ENCODE data around the gene ELOF1.
"Not testable (repeated sequence)": the region's sequence is repeated elsewhere in the genome, so short reads cannot be mapped to it uniquely, and the experiment has no call there.

Gene ELOF1

DNA sequence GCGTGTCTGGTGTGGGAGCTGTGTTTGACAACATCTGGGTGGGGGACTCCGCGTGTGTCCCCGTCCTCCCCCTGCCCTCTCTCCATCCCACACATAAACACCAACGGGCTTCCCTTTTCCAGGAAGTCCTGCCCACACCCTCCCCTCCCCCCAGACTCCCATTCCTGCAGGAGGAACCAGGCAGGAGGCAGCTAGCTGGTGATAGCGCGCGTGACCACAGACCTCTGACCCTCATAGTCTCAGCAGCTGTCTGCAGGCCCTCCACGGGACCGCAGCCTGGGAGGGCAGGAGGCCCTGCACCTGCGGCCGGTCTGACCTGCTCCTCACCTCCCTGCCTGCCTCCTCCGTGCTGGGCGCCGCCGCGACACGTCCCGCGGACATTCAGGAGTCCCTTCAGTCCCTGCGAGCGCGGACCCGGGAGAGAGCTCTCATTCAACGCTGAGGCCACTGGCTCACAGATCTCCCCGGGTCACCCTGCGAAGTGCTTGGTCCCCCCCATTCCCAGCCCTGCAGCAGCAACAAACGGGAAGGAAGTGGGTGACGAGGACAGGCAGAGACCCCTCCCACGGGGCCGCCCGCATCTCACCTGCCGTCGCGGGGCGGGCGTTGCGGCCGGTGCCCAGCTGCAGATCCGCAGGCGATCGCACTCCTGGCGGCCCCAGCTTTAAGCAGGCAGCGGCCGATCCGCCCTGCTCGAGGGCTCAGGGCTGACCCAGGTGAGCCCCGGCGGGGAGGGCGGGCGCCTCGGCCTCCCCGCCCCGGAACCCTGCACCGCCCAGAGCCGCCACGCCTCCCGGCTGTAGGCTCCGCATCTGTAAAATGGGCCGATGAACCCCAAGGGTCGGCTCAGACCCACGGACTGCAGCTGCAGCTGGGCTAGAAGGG lies 19.5 kb upstream of the ELOF1 start:
- no peak overlapping the region for H3K4me3 ChIP-seq (ENCODE audit: low read depth, low read length)
- DNase-seq (ENCODE audit: low read depth), result no peak
- TF ChIP-seq, protein P1, sequence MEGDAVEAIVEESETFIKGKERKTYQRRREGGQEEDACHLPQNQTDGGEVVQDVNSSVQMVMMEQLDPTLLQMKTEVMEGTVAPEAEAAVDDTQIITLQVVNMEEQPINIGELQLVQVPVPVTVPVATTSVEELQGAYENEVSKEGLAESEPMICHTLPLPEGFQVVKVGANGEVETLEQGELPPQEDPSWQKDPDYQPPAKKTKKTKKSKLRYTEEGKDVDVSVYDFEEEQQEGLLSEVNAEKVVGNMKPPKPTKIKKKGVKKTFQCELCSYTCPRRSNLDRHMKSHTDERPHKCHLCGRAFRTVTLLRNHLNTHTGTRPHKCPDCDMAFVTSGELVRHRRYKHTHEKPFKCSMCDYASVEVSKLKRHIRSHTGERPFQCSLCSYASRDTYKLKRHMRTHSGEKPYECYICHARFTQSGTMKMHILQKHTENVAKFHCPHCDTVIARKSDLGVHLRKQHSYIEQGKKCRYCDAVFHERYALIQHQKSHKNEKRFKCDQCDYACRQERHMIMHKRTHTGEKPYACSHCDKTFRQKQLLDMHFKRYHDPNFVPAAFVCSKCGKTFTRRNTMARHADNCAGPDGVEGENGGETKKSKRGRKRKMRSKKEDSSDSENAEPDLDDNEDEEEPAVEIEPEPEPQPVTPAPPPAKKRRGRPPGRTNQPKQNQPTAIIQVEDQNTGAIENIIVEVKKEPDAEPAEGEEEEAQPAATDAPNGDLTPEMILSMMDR (IDR thresholded peaks at IDR 0.05; ENCODE audit: control insufficient read depth, extremely low read depth, insufficient read depth), result no peak

DNA sequence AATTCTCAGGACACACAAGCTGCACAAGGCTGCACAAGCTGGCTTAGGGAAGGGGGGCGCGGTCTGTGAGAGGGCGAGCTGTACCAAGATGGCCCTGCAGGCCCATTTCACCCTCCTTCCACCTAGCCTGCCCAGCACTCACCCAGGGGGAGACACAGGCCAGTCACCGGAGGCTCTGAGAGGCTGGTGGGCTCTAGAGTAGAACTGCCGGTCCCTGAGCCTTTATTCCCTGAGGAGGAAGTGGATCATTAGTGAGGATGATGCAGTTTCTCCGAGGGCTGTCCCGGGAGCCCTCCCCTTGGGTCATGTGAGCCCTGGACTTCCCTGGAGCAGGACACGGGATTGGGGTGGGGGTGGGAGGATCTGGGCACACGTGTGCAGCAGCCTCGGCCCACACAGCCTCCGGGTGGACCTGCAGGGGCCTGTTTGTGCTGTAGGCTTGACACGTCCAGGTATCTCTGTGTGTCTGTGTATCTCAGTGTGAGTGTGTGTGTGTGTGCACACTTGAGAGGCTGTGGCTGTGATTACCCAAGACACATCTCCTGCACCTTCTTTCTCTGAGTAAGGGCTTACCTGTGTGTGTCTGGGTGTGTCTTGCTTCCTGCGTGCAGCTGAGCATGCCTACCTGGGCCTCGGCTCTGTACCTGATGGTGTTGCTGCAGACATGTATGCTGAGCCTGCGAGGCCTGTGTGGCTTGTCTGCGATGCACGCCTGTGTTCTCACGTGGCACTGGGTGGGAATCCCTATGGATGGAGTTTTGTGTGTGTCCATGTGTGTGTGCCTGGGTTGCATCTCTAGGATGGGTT lies 18.6 kb upstream of the ELOF1 start, which contains the start of gene ACP5:
TSS of gene ACP5 (minus strand) at position 195 of the 807 bp plus-strand sequence. CDS start 328 bp downstream, outside the sequence.
- TF ChIP-seq, protein P1 (IDR thresholded peaks at IDR 0.05; ENCODE audit: control insufficient read depth, extremely low read depth, insufficient read depth), result no peak
- no peak within 1 kb of the TSS for H3K4me3 ChIP-seq (ENCODE audit: low read depth, low read length)

DNA sequence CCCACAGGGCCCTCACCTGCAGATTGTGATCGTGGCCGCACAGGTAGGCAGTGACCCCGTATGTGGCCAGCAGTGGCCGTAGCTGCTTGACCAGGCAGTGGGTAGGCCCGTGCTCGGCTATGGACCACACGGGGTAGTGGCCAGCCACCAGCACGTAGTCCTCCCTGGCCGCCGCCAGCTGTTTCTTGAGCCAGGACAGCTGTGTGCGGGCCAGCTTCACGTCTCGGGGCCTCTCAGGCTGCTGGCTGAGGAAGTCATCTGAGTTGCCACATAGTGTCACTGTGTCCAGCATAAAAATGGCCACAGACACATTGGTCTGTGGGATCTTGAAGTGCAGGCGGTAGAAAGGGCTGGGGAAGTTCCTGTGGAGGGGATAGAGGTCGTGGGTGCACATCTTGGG lies 17.2 kb upstream of the ELOF1 start:
- DNase-seq (ENCODE audit: low read depth), result no peak
- H3K4me3 ChIP-seq (ENCODE audit: low read depth, low read length), result no peak overlapping the region
- TF ChIP-seq, protein P1 (IDR thresholded peaks at IDR 0.05; ENCODE audit: control insufficient read depth, extremely low read depth, insufficient read depth), result no peak

More for the DNA sequence above, 18.6 kb upstream of the ELOF1 start, which contains the start of gene ACP5:
- DNase-seq (ENCODE audit: low read depth), result no peak

DNA sequence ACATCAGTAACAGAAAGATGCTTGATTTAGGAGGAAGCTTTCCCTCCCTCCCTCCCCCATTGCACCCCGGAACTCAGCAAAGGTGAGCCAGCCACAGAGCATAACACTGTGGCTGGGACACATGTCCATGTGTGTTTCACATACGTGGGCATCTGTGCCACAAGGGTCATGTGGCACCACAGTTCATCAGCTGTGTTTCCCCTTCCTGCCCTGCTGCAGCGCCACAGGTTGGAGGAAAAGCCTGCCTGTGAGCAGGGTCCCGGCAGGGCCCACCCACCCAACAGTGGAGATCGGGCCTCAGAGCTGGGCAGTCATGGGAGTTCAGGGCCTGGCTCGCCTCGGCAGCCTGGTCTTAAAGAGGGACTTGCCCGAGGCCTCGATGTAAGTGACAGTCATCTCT lies 15.7 kb upstream of the ELOF1 start:
- TF ChIP-seq, protein P1 (IDR thresholded peaks at IDR 0.05; ENCODE audit: control insufficient read depth, extremely low read depth, insufficient read depth), result no peak
- DNase-seq (ENCODE audit: low read depth), result no peak
- H3K4me3 ChIP-seq (ENCODE audit: low read depth, low read length), result no peak overlapping the region

DNA sequence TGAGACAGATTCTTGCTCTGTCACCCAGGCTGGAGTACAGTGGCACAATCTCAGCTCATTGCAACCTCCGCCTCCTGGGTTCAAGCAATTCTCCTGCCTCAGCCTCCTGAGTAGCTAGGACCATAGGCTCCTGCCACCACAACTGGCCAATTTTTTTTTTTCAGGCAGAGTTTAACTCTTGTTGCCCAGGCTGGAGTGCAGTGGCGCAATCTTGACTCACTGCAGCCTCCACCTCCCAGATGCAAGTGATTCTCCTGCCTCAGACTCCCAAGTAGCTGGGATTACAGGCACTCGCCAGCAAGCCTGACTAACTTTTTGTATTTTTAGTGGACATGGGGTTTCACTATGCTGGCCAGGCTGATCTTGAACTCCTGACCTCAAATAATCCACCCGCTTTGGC lies 14.7 kb upstream of the ELOF1 start:
- not testable (repeated sequence) for DNase-seq (ENCODE audit: low read depth); H3K4me3 ChIP-seq (ENCODE audit: low read depth, low read length)

DNA sequence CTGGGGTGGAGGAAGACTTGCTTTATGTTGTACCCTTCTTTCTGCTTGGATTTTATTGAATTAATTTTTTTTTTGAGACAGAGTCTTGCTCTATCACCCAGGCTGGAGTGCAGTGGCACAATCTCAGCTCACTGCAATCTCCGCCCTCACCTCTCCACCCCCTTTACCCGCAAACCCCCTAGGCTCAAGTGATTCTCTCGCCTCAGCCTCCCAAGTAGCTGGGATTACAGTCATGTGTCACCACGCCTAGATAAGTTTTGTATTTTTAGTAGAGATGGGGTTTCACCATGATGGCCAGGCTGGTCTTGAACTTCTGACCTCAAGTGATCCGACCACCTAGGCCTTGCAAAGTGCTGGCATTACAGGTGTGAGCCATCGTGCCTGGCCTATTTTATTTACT lies 14.3 kb upstream of the ELOF1 start:
- not testable (repeated sequence) for H3K4me3 ChIP-seq (ENCODE audit: low read depth, low read length); DNase-seq (ENCODE audit: low read depth)

DNA sequence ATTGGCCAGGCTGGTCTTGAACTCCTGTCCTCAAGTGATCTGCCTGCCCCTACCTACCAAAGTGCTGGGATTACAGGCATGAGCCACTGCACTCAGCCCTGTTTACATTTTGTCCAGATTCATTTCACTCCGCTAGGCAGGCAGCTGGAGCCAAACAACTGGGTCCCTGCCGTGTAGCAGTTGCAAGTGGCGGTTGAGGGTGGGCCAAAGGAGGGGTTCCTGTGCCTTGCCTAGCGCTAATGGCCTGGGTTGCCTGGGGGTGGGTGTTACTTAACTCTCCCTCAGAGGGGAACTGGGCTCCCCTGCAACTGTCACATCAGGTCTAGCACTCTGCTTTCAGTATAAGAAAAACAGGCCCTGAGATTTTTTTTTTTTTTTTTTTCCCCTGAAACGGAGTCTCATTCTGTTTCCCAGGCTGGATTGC lies 11.0 kb upstream of the ELOF1 start:
- TF ChIP-seq, protein P1 (IDR thresholded peaks at IDR 0.05; ENCODE audit: control insufficient read depth, extremely low read depth, insufficient read depth), result no peak
- DNase-seq (ENCODE audit: low read depth), result no peak
- H3K4me3 ChIP-seq (ENCODE audit: low read depth, low read length), result no peak overlapping the region

Measured in LNCaP clone FGC (cell line).